ENCODE measurements around the gene IKZF1.

IKZF1 gene

GRCh38 chr7:50304129-50304910 lies at the start of gene IKZF1:
TSS of gene IKZF1 (plus strand) at chr7:50304716. CDS start at chr7:50319062, 14,346 bp downstream.
- DNase-seq (ENCODE audit: low read depth in 2 of 2), result no peak

- DNase-seq (ENCODE audit: low read depth in 2 of 2), result no peak
Measured at GRCh38 chr7:50261593-50261992, 42.9 kb upstream of the IKZF1 start.

GRCh38 chr7:50262446-50262845 lies 42.1 kb upstream of the IKZF1 start:
- no peak for DNase-seq (ENCODE audit: low read depth in 2 of 2)

- DNase-seq (ENCODE audit: low read depth in 2 of 2), result no peak
Measured at GRCh38 chr7:50262916-50263690, 41.4 kb upstream of the IKZF1 start.

GRCh38 chr7:50264908-50265307 lies 39.6 kb upstream of the IKZF1 start:
- DNase-seq (ENCODE audit: low read depth in 2 of 2), result no peak

- DNase-seq (ENCODE audit: low read depth in 2 of 2), result no peak
Measured at GRCh38 chr7:50265968-50266634, 38.4 kb upstream of the IKZF1 start.

GRCh38 chr7:50266635-50267386 lies 37.7 kb upstream of the IKZF1 start:
- peak; percentile 32 for DNase-seq (ENCODE audit: low read depth in 2 of 2)

GRCh38 chr7:50267525-50268041 lies 36.9 kb upstream of the IKZF1 start:
- DNase-seq (ENCODE audit: low read depth in 2 of 2), result no peak

DNA sequence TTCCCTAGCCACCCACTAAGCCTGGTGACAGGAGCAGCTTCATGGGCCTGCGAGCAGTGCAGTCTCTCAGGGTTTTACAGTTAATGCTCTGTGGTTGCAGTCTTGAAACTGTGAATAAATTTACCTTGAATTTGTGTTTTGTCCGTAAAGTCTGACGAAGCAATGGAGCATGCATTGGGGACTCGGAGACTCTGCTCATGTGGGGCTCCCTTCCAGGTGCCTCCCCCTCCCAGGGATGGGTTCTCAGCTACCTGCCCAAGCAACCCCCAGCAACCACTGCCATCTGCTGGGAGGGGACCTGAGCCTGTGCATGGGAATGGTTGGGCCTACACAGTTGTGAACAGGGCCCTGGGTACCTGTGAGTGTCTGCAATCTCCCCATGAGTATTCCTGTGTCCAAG lies 36.3 kb upstream of the IKZF1 start:
- no peak for DNase-seq (ENCODE audit: low read depth in 2 of 2)

- DNase-seq (ENCODE audit: low read depth in 2 of 2), result no peak
Measured at GRCh38 chr7:50268990-50269389, 35.5 kb upstream of the IKZF1 start.

GRCh38 chr7:50270531-50271018 lies 33.9 kb upstream of the IKZF1 start:
- DNase-seq (ENCODE audit: low read depth in 2 of 2), result no peak

GRCh38 chr7:50272808-50273207 lies 31.7 kb upstream of the IKZF1 start:
- no peak for DNase-seq (ENCODE audit: low read depth in 2 of 2)

GRCh38 chr7:50273301-50273700 lies 31.2 kb upstream of the IKZF1 start:
- no peak for DNase-seq (ENCODE audit: low read depth in 2 of 2)

DNA sequence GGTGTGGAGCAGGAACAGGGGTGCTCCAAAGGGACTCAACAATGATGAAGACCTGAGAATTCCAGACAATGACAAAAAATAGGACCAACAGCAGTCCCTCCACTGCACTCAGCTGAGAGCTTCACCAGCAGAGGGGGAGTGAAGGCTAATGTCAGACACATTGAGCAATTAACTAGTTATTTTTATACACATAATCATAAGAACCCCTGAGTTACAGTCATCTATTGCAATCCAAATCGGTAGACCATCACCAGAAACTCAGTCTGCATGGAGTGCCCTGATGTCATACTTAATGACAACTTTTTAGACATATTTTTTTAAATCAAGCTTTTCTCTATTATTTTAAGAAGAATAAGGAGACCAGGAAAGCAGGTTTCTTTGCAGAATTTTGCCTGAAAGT lies 30.6 kb upstream of the IKZF1 start:
- no peak for DNase-seq (ENCODE audit: low read depth in 2 of 2)

GRCh38 chr7:50274361-50274760 lies 30.2 kb upstream of the IKZF1 start:
- no peak for DNase-seq (ENCODE audit: low read depth in 2 of 2)

- DNase-seq (ENCODE audit: low read depth in 2 of 2), result no peak
Measured at GRCh38 chr7:50275430-50275829, 29.1 kb upstream of the IKZF1 start.

- DNase-seq (ENCODE audit: low read depth in 2 of 2), result no peak
Measured at GRCh38 chr7:50276483-50276882, 28.0 kb upstream of the IKZF1 start.

DNA sequence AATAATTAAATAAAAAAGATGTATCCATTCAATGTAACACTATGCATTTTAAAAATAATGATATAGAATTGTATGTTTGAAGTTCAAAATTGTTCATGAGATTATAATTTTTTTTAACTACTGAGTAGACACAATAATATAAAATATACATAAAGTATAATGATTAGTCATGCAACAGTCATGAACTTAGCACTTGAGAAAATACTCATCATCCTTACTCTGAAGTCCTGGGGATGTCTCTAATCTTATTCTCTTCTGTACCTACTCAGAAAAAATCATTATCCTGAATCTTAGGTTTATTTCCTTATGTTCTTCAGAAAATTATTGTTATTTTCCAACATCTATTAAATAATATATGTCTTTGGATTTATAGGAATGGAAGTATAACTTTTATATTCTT lies 26.4 kb upstream of the IKZF1 start:
- DNase-seq (ENCODE audit: low read depth in 2 of 2), result no peak

- DNase-seq (ENCODE audit: low read depth in 2 of 2), result no peak
Measured at GRCh38 chr7:50281680-50282445, 22.7 kb upstream of the IKZF1 start.

GRCh38 chr7:50282813-50283605 lies 21.5 kb upstream of the IKZF1 start:
- DNase-seq (ENCODE audit: low read depth in 2 of 2), result no peak
